Hepatocyte (in vitro differentiated cells): Measurements from ENCODE around the gene MTF2. TPM values are rescaled to one million over a fixed set of nuclear protein-coding genes. Genes with fewer than 3 reads are reported as not detected.

Experiments used
- DNase-seq: peaks from one replicate; pipeline ENCODE4 v3.0.0-alpha.2; 2016; ENCODE audit warnings: low spot score
- H2AFZ ChIP-seq: fragments of 200-600 bp; sonication (generic); 2 replicates; pipeline ENCODE4 v1.6.0; 2016; ENCODE audit warnings: antibody characterized with exemption, mild to moderate bottlenecking
- H3K27ac ChIP-seq: fragments of 200-600 bp; sonication (generic); 2 replicates; pipeline ENCODE4 v1.5.1; 2016; ENCODE audit warnings: mild to moderate bottlenecking
- H3K27me3 ChIP-seq: fragments of 200-600 bp; sonication (generic); 2 replicates; pipeline ENCODE4 v1.6.1; 2016
- H3K36me3 ChIP-seq: fragments of 200-600 bp; sonication (generic); replicated peaks from 2 replicates; pipeline ENCODE4 v1.5.1; 2016; ENCODE audit warnings: low read depth; ENCODE audit not compliant: insufficient read depth
- H3K4me1 ChIP-seq: fragments of 200-600 bp; sonication (generic); 2 replicates; pipeline ENCODE4 v1.5.1; 2016; ENCODE audit warnings: mild to moderate bottlenecking, moderate library complexity; ENCODE audit not compliant: insufficient read depth
- H3K4me2 ChIP-seq: fragments of 200-600 bp; sonication (generic); 2 replicates; pipeline ENCODE4 v1.6.0; 2016
- H3K4me3 ChIP-seq: fragments of 200-600 bp; sonication (generic); 2 replicates; pipeline ENCODE4 v1.5.1; 2016; ENCODE audit warnings: mild to moderate bottlenecking
- H3K79me2 ChIP-seq: fragments of 200-600 bp; sonication (generic); 2 replicates; pipeline ENCODE4 v1.6.0; 2017; ENCODE audit warnings: mild to moderate bottlenecking
- H3K9me2 ChIP-seq: fragments of 200-600 bp; sonication (generic); replicated peaks from 2 replicates; pipeline ENCODE4 v1.6.0; 2017; ENCODE audit warnings: mild to moderate bottlenecking; ENCODE audit not compliant: insufficient read depth
- H3K9me3 ChIP-seq: fragments of 200-600 bp; sonication (generic); 2 replicates; pipeline ENCODE4 v1.5.1; 2016; ENCODE audit warnings: low read depth, mild to moderate bottlenecking
- H4K20me1 ChIP-seq: fragments of 200-600 bp; sonication (generic); 2 replicates; pipeline ENCODE4 v1.6.0; 2016; ENCODE audit warnings: mild to moderate bottlenecking; ENCODE audit not compliant: insufficient read depth, poor library complexity, severe bottlenecking
- EZH2 ChIP-seq: fragments of 200-600 bp; sonication (generic); IDR thresholded peaks from 2 replicates; pipeline ENCODE4 v1.6.1; 2016; ENCODE audit warnings: antibody characterized with exemption, mild to moderate bottlenecking, borderline replicate concordance
- EZH2phosphoT487 ChIP-seq: fragments of 200-600 bp; sonication (generic); IDR thresholded peaks from one replicate; pipeline ENCODE4 v1.6.1; 2018; ENCODE audit warnings: antibody characterized with exemption, mild to moderate bottlenecking, low read depth, moderate library complexity; ENCODE audit not compliant: unreplicated experiment, severe bottlenecking
- WGBS: methylation state at CpG from one replicate; pipeline ENCODE4 v1.1.6; 2016; ENCODE audit warnings: low lambda C conversion rate; ENCODE audit errors: missing lambda C conversion rate; 5-methylcytosine and 5-hydroxymethylcytosine counted together
- polyA plus RNA-seq: library from polyadenylated mRNA; unstranded; fragments of >200 nt; fragmentation: Nextera tagmentation; extraction: Ambion mirVana; gene quantifications from 2 replicates; pipeline ENCODE4 v1.2.1, GENCODE V29; 2016
- total RNA-seq: library from RNA; depleted of rRNA; stranded (reverse); fragments of >200 nt; gene quantifications from 2 replicates; pipeline ENCODE4 v1.2.3, GENCODE V29; 2014
- TF ChIP-seq, protein P1 (sequence below): fragments of 200-600 bp; sonication (generic); IDR thresholded peaks from 2 replicates; pipeline ENCODE4 v1.5.1; 2016; ENCODE audit warnings: antibody characterized with exemption, mild to moderate bottlenecking; ENCODE audit not compliant: poor library complexity

Gene MTF2
- total and polyA plus RNA-seq, 2 experiments from 2014 or later = 29.7 to 37.7 TPM

DNA sequence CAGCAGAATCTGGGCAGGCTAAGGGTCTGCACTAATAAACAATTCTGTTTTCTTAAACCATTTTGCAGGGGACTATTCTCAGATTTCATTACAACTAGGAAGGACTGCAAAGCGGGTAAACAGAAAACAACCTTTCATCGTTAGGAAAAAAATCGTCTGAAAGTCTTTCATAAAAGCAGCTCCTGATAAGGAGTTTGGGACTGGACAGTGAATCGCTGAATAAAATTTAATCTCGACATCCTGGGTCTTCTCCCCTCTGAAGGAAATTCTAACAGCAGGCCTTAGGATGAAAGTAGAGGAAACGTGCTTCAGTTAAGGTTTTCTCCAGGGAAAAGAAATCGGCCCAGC is 471 bp upstream of the MTF2 start:
- 3% methylated on average over 7 of the region's 7 CpGs for WGBS
- Histone ChIP-seq H3K36me3 (no peaks in the 10 kb centered on the region), H3K9me2 (no peaks in the 10 kb centered on the region), H3K9me3 (no peaks in the 10 kb centered on the region), H4K20me1 (peaks cover 28% of the 10 kb centered on the region), H3K27ac (peak overlapping the region; percentile 96), H3K27me3 (no peaks in the 10 kb centered on the region), H3K4me3 (peak overlapping the region; percentile 75), H2AFZ (peak overlapping the region; percentile 95), H3K79me2 (peaks cover 49% of the 10 kb centered on the region), H3K4me1 (peaks cover 12% of the 10 kb centered on the region), H3K4me2 (peak overlapping the region; percentile 86)
- TF ChIP-seq, protein P1, sequence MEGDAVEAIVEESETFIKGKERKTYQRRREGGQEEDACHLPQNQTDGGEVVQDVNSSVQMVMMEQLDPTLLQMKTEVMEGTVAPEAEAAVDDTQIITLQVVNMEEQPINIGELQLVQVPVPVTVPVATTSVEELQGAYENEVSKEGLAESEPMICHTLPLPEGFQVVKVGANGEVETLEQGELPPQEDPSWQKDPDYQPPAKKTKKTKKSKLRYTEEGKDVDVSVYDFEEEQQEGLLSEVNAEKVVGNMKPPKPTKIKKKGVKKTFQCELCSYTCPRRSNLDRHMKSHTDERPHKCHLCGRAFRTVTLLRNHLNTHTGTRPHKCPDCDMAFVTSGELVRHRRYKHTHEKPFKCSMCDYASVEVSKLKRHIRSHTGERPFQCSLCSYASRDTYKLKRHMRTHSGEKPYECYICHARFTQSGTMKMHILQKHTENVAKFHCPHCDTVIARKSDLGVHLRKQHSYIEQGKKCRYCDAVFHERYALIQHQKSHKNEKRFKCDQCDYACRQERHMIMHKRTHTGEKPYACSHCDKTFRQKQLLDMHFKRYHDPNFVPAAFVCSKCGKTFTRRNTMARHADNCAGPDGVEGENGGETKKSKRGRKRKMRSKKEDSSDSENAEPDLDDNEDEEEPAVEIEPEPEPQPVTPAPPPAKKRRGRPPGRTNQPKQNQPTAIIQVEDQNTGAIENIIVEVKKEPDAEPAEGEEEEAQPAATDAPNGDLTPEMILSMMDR = no peak
- TF ChIP-seq EZH2 (no peak), EZH2phosphoT487 (no peak)
- peak; percentile 5 for DNase-seq

DNA sequence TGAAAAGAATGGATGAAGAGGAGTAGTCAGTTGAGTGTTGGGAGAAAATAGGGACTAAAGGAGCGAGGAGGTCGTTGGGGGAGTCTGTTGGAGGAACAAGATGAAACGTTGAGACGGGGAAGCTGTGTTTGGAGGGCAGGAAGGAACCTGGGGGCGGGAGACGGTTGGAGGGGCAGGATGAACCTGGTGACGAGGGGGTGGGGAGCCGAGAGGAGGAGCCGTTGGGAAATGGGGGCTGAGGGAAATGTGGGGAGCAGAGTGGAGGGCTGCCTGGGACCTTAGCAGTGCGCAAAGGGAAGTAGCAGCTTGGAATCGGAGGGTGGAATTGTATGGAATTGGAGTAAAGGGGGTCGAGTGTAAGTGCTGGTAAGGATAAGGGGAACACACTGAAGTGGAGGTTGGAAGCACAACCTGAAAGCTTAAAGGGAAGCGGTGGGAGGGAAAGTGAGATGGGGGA is 630 bp downstream of the MTF2 start:
- Histone ChIP-seq H3K27me3 (no peaks in the 10 kb centered on the region), H4K20me1 (peaks cover 30% of the 10 kb centered on the region), H3K27ac (peak overlapping the region; percentile 94), H3K4me2 (peak overlapping the region; percentile 79), H3K9me2 (no peaks in the 10 kb centered on the region), H3K79me2 (peaks cover 60% of the 10 kb centered on the region), H3K4me3 (peak overlapping the region; percentile 79), H3K9me3 (no peaks in the 10 kb centered on the region), H3K4me1 (peaks cover 12% of the 10 kb centered on the region), H3K36me3 (no peaks in the 10 kb centered on the region), H2AFZ (peak overlapping the region; percentile 86)
- DNase-seq = peak; percentile 42
- TF ChIP-seq EZH2phosphoT487 = no peak
- TF ChIP-seq, protein P1 = no peak
- no peak for TF ChIP-seq EZH2
- WGBS = 3% methylated on average over 7 of the region's 13 CpGs

DNA sequence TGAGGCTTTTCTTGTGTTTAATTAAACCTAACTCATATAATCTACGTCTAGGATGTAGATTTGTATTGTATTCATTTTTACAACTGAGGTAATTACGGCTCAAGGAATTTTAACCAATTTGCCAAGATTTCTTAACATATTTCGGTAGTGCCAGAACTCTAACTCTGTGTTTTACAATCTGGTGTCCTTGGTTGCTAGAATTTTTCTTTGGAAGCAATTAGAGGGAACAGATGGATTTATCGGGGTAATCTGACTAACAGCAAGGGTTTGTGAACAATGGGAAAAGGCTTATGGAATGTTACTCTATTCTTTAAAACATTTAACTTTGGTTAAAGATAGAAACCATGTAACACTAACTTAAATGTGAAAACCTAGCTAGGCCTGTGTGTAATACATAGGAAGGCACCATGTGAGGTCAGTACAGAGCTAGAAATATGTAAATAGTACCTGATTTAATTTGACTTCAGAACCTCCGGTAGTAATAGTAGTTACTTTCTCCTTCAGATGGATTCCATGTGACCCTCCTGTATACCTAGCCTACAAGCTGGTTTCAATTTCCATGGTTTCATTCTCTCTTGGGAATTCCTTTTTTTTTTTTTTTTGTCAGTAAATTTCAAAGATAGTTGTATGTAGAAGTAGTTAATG is 1.2 kb downstream of the MTF2 start:
- WGBS = 2% methylated on average over 5 of the region's 5 CpGs
- Histone ChIP-seq H3K36me3 (no peaks in the 10 kb centered on the region), H3K79me2 (peaks cover 66% of the 10 kb centered on the region), H3K9me2 (no peaks in the 10 kb centered on the region), H3K4me3 (peak overlapping the region; percentile 79), H4K20me1 (peaks cover 33% of the 10 kb centered on the region), H3K4me1 (peaks cover 12% of the 10 kb centered on the region), H3K4me2 (peak overlapping the region; percentile 79), H3K27ac (peak overlapping the region; percentile 94), H3K27me3 (no peaks in the 10 kb centered on the region), H2AFZ (peak overlapping the region; percentile 38), H3K9me3 (no peaks in the 10 kb centered on the region)
- no peak for TF ChIP-seq EZH2
- TF ChIP-seq, protein P1 = peak; percentile 61
- peak; percentile 73 for DNase-seq

DNA sequence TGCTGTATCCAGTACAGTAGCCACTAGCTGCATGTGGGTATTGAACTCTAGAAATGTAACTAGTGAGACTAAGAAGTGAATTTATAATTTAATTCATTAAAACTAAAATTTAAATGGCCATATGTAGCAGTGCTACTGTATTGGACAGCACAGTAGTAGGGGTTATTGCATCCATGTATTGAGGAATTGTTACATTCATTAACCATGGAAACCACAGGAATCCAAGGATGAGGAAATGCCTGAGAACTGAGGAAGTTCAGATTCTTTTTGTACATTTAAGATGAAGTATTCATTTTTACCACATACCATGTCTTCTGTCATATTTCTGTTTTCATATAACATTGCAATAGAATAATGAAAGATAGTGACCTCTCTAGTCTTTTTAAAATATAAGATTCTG is 2.6 kb downstream of the MTF2 start:
- Histone ChIP-seq H3K9me3 (no peaks in the 10 kb centered on the region), H2AFZ (no peak overlapping the region), H3K27ac (no peak overlapping the region), H3K79me2 (peaks cover 80% of the 10 kb centered on the region), H3K36me3 (no peaks in the 10 kb centered on the region), H3K4me3 (peak overlapping the region; percentile 79), H4K20me1 (peaks cover 43% of the 10 kb centered on the region), H3K4me1 (peaks cover 12% of the 10 kb centered on the region), H3K27me3 (no peaks in the 10 kb centered on the region), H3K9me2 (no peaks in the 10 kb centered on the region), H3K4me2 (peak overlapping the region; percentile 79)
- TF ChIP-seq EZH2 (no peak), EZH2phosphoT487 (no peak)
- TF ChIP-seq, protein P1 = no peak
- DNase-seq = no peak
